Measurements from ENCODE around the gene PUS1. TPM values are rescaled to one million over a fixed set of nuclear protein-coding genes. Genes with fewer than 3 reads are reported as not detected.

PUS1 gene
- total and polyA plus RNA-seq, 9 of the 15 experiments (the other 6 are each of a cell fraction or from before 2014, with no cell fraction given): 1.9 to 90.8 (median 30.0) TPM

- no peak for TF ChIP-seq ATF4 (CRISPR knock-in tag; IDR thresholded peaks at IDR 0.05)
- peak; percentile 16; the same call in 1 of the 2 replicates for TF ChIP-seq PKNOX1 (IDR thresholded peaks at IDR 0.05)
- TF ChIP-seq ZNF449 (CRISPR knock-in tag; IDR thresholded peaks at IDR 0.05): no peak
- TF ChIP-seq CREB5 (CRISPR knock-in tag; IDR thresholded peaks at IDR 0.05): no peak
These were observed 32.8 kb upstream of the PUS1 start (continued) for GRCh38 chr12:131896080-131896810.
